Peyer's patch (tissue), 4 donors: ENCODE results near the gene STX18.

Experiments used
- CTCF ChIP-seq, 6 experiments: fragments of 450-650 bp in 4 of 6; fragments of 200-600 bp in 2 of 6; sonication (generic) in 1 of 6; IDR thresholded peaks; one replicate each; pipeline ENCODE4 v1.5.1; 2017 to 2019; ENCODE audit warnings: antibody characterized with exemption in 6 of 6, mild to moderate bottlenecking in 3 of 6, moderate library complexity in 1 of 6
- POLR2A ChIP-seq, 2 donors: fragments of 450-650 bp; IDR thresholded peaks; one replicate each; pipeline ENCODE4 v1.5.1; 2017; ENCODE audit warnings: antibody characterized with exemption in 2 of 2, mild to moderate bottlenecking in 2 of 2, moderate library complexity in 2 of 2

GRCh38 chr4:4568806-4569427 lies 27.1 kb upstream of the STX18 start:
- no peak for TF ChIP-seq CTCF (IDR thresholded peaks at IDR 0.05)
- TF ChIP-seq POLR2A (IDR thresholded peaks at IDR 0.05) = no peak
